ENCODE data around the gene APBB2. TPM values are rescaled to one million over a fixed set of nuclear protein-coding genes. Genes with fewer than 3 reads are reported as not detected.

APBB2 gene
- total and polyA plus RNA-seq, 2 of the 8 experiments (the other 6 are each of a cell fraction or from before 2014, with no cell fraction given), result 58.7 to 59.4 TPM

DNA sequence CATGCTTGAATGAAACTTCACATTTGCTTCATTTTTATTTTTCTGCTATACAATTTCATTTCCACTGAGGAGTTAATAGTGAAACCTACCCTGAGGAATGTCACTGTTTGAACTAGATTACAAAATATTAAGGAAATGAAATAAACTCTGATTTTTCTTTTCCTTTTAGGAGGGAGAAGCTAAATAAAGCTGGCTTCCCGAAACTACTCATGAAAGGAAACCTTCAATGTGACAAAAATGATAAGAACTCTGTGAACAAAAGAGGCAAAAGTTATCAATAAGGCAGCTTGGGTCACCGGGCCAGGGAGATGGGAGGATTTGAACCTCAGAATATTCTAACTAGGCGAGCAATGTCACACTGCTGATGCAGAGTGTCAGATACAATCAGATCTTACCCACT lies 185.2 kb downstream of the APBB2 start (continued):
- no peak for TF ChIP-seq BRCA1 (IDR thresholded peaks at IDR 0.05; ENCODE audit: low read depth, low read length)
- TF ChIP-seq RBBP5 (IDR thresholded peaks at IDR 0.05; ENCODE audit: borderline replicate concordance, low read depth, low read length), result no peak
- no peak for TF ChIP-seq SP4 (IDR thresholded peaks at IDR 0.05; ENCODE audit: low read length)
- TF ChIP-seq CTCF (IDR thresholded peaks at IDR 0.05; ENCODE audit: control extremely low read depth in 1 of 3, insufficient read depth in 1 of 3, low read depth in 1 of 3, low read length in 3 of 3), result no peak
- no peak for TF ChIP-seq SIN3A (conservative IDR thresholded peaks at IDR 0.05 in 1 of 2, IDR thresholded peaks at IDR 0.05 in 1 of 2; ENCODE audit: low read depth in 1 of 2, low read length in 2 of 2)

Data from H1 (cell line).